HG03460 (cell line): ENCODE data around the gene MATN4.
"Not testable (repeated sequence)": the region's sequence is repeated elsewhere in the genome, so short reads cannot be mapped to it uniquely, and the experiment has no call there.

Experiments used
- ATAC-seq: cut with Tn5 transposase; IDR thresholded peaks from one replicate; pipeline ENCODE4 v1.9.1; 2021; ENCODE audit not compliant: unreplicated experiment

MATN4 gene, protein sequence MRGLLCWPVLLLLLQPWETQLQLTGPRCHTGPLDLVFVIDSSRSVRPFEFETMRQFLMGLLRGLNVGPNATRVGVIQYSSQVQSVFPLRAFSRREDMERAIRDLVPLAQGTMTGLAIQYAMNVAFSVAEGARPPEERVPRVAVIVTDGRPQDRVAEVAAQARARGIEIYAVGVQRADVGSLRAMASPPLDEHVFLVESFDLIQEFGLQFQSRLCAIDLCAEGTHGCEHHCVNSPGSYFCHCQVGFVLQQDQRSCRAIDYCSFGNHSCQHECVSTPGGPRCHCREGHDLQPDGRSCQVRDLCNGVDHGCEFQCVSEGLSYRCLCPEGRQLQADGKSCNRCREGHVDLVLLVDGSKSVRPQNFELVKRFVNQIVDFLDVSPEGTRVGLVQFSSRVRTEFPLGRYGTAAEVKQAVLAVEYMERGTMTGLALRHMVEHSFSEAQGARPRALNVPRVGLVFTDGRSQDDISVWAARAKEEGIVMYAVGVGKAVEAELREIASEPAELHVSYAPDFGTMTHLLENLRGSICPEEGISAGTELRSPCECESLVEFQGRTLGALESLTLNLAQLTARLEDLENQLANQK

DNA sequence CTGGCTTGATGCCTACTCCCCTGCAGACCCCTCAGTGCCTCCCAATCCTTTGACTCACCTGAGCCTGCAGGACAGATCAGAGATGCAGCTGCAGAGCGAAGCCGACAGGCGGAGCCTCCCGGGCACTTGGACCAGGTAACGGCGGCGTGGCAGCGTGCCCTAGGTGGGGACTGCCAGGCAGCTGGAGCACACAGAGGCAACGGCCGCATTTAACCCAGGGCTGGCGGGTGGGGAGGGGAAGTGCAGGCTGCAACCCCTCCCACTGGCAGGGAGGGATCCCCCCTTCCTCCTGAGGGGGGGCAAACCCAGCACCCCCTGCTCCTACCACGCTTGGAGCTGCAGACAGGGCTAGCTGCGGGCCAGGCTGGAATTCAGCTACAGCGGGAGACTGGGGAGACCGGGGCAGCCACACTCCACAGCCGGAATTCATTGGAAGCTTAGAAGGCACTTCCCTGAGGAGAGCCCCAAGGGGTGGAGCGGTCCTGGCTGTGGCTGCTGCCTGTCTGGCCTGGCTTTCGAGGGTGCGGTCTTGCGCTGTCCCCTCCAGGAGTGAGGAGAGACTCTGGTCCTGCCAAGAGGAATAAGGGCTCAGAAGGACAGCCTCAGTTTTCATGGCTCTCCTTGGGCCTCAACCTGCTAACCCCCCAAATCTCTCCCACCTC, at the start of gene MATN4:
MATN4 (minus strand) TSS at position 183 of the 662 bp plus-strand sequence. CDS start 2,717 bp downstream, outside the sequence.
- no peak for ATAC-seq

DNA sequence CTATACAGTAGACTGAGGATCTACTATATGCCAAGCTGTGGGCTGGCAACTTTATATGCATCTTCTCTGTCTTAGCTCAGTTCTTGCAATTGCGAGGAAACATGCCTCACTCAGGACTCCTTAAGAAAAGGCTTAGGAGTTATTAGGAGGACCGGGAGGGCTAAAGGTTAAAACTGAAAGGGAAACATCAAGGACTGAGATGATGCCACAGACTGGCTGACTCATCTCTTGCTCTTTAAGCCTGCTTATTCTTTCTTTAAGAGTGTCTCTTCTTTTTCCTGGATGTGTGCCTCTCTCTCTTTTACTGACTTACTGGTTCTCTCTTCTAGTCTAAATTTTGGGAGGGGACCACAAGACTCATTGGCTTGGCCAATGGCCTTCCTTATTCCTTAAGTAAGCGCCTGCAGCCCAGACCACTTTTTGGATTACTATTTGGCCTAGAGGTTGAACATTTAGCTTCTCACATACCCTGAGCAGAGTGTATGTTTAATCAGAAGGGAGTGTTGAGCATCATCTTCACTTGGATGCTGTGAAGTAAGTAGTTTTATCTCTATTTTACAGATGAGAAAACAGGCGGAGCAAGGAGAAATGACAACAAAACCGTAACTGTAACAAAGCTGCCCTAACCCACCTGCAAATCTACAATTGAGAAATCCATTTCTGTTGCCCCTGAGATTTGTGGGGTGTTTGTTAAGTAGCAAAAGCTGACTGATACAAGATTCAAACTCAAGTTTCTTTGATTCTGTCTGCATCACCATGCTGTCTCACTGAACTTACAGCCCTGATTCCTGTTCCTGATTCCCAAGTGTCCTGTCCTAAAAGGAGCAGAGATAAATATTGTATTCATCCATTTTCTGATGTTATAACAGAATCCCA, 47.3 kb upstream of the MATN4 start:
- no peak for ATAC-seq

DNA sequence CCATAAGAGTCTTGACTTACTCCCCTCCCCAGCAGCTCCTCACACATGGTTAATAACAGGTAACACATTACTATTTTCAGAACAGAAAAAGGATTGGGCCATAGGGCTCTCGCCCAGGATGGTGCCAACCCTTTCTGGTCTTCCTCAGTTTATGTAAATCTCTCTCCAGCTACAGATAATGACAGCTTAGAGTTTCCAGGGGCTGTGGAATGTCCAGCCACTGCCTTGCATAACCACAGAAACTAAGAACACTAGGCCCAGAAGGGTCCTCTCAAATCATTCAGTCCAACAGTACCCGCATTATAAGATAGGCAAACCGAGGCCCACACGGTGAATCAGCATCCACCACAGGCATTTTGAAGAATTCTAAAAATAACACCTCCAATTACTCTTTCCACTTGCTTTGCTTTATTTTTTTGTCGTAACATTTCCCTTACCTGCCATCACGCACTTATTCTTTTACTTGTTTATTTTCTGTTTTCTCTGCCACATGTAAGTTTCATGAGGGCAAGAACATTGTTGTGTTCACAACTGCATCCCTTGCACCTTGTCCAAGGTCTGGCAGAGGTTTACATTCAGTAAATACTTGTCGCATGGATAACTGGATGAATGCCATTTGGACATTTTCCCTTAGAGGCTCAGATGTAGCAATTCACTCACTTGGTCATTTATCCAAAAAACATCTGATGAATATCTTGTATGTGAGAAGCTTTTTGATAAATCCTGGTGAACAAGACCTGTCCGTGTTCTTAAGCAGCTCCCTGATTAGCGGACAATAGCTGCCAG, 46.5 kb upstream of the MATN4 start:
- no peak for ATAC-seq

DNA sequence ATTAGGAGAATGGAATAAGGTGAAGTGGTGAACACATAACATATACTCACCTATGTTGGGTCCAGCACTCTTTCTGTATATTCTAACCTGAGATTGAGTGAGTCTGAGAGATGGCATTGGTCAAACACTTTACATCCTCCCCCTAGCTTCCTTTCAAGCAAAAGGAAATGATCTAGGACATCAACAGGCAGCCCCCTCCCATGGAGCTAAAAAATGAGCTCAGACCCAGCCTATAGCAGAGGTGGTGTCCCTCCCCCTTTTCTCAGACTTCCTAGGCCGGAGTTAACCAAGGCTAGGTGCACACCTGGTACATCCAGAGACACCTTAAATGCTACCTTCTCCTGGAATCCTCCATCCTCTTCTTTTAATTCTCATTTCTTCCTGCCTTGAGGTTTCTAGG, 45.6 kb upstream of the MATN4 start:
- no peak for ATAC-seq

DNA sequence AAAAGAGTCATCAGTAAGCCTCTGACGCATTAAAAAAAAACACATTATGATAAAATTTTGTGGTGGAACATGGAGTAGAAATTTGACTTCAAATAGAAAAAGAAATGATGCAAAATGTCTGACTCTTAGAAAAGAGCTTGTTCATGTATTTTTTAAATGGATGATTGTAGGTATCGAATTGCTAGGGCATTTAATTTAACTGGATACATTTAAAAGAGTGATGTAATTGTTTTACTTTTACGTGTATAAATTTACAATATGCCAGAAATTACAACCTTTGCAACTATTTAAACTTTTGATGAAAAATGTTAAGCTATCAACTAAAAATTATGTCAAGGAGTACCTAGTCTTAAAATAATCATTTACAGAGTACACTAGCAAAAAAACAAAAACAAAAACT, 44.6 kb upstream of the MATN4 start:
- ATAC-seq, result no peak

DNA sequence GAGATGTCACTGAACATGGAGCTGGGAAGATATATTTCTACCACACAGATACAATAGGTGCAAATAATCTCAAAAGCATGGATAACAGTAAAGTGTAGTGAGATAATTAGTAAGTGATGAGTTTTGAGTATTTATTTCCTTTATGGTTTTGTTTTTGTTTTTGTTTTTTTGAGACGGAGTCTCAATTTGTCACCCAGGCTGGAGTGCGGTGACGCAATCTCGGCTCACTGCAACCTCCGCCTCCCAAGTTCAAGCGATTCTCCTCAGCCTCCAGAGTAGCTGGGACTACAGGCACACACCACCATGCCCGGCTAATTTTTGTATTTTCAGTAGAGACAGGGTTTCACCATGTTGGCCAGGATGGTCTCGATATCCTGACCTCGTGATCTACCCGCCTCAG, 42.7 kb upstream of the MATN4 start:
- not testable (repeated sequence) for ATAC-seq

DNA sequence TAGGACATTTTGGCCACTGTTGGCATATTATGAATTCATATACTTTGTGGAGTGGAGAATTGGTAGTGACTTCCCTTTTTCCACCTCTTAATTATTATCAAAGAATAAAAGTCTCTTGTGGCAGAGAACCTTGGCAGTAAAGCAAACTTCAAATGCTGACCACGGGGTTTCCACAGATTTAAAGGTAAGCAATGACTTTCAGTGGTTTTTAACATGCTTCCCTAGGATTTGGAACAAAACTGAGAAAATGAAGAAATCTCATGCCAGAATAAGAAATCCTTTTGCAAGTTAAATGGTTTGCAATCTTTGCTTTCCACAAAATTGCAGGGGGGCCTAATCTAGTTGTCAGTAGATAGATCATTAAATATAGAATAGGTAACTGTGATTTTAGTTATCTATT, 42.1 kb upstream of the MATN4 start:
- ATAC-seq, result no peak

DNA sequence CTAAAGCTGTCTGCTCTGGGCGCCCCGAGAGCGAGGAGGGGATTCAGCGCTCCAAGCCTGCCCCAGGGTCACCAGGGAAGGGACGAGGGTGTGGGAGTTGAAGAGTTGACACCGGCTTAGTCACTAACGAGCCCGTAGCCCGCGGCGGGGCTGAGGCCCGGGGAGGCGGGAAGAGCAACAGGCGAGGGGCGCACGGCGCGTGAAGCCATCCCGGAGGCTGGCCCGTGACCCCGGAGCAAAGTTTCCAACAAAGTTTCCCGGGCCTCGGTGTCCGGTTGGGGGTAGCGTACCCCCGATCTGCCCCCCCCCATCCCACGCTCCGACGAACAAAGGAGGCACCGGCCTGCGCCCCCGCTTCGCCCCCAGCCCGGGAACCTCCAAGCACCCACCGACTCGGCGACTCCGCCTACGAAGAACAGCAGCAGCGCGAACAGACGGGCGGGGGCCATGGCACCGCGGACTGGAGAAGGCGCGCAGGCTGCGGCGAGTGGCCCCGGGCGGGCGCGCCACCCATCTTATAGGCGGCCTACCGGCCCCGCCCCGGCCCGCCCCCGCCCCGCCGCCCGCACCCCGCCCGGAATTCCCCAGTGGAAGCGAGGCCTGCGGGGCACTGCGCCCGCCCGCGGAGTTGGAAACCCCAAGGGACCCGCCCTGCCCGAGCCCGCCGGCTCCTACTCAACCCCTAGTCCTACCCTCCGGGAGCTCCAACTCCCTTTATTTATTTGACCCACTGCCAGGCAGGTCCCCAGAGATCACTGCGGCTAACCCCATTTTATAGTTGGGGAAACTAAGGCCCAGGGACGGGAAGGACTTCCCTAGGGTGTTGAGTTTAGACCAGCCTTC, 40.1 kb upstream of the MATN4 start, which contains the start of gene SDC4:
SDC4 (minus strand) TSS at position 489 of the 843 bp plus-strand sequence; CDS start at position 449, 40 bp downstream.
- ATAC-seq, result no peak

DNA sequence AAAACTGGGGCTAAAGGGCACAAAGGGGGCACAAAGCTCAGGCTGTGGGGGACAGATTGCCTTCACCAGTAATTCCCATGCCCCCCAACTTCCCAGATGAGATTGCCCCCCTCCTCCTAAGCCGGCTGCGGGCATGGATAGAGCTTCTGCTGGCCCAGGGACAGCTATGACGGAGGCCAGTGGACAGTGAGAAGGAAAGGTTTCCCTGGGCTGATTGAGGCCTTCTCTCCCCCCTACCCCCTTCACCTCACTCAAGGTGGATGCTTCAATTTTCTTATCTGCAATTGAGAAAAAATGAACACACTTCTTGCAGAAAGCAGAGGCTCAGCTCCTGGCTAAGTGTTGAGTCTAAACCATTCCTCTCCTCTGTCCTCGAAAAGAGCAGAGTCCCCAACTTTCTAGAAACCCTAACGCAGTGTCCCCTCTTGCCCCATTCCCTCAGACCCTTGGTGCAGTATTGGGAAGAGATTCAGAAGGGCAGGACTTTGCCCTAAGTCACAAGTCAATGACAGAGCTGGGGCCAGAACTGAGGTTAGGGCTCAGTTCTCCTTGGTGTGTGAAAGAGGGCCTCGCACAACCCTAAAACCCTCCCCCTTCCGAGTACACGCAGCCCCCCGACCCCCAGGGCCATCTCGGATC, 39.3 kb upstream of the MATN4 start:
- no peak for ATAC-seq

DNA sequence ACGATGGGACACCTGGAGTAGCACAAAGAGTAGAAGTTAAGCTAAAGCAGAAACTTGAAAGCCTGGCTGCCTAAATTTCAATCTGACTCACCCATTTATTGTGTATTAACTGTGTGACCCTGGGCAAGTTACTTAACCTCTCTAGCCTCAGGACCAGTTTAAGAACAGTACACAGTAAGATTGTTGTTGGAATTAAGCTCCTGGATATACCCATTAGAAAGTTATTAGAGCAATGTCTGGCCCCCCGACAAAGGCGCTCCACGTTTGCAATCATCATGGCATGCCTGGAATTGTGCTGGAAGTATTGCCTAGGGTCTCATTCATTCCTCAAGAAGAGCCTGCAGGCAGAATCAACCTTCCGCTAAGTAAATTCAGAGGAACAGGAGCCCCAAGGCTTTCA, 38.8 kb upstream of the MATN4 start:
- no peak for ATAC-seq

DNA sequence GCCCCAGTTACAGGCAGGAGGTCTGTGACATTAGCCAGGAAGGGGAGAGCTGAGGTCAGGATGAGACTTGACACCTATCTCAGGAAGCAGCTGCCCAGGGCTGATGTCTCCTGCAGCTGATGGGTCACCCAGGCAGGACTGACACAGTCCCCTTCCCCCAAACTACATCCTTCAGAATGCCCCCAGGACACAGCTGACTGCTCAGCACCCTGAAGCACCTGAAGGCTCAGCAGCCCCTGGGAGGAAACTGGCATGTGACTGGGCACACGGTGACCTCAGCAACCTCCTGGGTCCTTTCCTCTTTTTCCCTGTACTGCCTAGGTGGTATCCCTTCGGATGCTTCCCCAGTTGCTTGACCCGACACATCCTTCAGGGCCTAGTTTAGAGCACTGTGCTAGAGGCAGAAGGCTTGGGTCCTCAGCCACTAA, 38.2 kb upstream of the MATN4 start:
- ATAC-seq, result no peak

DNA sequence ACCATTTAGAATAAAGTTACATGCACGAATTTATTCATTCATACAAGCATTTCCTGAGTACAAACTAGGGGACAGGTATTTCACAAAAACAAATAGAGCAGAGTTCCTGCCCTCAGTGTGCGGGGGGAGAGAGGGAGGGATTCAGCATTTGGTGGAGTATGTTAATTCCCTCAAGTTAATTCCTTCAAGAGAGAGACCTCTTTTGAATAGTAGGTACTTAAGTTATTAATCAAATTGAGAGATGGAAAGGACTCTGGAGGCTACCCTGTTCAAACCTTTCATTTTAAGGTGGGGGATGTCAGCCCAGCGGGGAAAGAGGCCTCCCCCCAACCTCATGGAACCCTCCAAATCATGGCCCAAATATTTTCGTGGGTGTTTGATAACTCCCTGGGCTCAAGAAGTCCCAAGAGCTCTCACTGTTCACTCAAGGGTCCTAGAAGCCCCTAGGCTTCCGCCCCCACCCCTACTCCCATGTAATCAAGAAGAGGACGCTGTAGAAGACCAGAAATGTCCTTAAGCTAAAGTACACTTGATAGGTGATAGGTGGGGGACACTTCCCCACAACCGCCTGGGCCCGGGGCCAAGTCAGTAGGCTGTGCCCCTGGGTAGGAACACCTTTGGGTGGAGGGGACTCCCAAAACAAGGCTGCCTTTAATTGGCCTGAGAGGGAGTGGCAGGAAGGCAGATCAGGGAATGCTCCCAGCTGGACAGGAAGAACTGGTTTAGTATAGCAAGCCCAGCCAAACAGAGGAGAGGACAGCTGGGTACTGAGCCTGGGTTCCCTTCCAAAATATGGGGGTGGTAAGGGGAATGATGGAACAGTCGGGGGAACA, 37.2 kb upstream of the MATN4 start:
- no peak for ATAC-seq

DNA sequence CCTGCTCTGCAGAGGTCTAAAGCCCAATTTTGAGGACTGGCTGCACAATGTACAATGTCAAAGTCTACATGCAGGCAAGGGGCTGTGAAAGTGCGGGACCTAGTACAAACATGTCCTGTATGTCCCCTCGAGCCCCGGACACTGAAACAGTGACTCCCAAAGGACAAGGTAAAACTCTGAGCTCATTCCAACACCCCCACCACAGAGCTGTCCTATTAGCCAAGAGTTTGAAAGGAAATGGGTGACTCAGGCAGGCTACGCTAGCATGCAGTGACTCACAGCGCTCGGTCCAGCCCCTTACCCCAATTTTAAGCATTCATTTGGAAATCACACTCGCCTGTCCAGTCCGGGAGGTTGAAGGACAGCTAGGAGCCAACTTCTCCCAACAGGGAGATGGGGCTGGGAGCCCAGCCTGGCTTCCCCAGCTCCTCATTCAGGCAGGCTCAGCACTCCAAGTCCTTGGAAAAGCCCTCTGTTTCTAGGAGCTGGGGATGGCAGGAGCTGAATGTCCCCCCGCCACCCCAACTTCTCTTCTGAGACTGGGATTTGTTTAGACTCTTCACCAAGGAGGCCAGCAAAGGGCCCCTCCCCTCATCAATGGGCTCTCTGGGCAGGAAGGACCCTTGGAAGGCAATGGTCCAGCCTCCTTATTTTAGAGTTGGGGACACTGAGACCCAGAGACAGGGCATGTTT, 36.2 kb upstream of the MATN4 start:
- ATAC-seq, result no peak

DNA sequence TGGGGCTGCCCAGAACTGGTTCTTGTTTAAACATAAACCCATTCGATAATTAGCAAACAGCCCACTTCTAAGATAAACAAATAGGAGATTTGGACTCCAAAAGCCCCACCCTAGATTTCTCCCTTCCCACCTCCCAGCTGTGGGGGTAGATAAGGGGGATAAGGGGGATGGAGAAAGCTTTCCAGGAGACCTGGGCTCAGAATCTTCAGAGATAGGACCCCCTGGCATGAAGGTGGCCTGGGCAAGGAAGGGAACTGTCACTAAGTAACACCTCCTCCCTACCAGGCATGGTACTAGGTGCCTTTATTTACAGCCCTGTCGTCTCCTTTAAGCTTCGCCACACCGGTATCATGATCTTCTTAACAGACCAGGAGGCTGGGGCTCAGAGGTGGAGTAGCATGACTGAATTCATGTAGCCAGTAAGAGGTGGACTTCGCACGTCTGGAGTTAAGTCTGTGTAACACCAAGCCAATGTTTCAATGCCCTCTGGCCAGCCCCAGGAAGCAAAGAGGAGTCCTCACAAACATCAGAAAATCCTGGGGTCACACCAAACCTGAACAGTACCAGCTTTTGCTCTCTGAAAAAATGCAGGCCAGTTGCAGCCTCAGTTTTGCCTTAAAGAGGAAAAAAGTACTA, 35.6 kb upstream of the MATN4 start:
- no peak for ATAC-seq

DNA sequence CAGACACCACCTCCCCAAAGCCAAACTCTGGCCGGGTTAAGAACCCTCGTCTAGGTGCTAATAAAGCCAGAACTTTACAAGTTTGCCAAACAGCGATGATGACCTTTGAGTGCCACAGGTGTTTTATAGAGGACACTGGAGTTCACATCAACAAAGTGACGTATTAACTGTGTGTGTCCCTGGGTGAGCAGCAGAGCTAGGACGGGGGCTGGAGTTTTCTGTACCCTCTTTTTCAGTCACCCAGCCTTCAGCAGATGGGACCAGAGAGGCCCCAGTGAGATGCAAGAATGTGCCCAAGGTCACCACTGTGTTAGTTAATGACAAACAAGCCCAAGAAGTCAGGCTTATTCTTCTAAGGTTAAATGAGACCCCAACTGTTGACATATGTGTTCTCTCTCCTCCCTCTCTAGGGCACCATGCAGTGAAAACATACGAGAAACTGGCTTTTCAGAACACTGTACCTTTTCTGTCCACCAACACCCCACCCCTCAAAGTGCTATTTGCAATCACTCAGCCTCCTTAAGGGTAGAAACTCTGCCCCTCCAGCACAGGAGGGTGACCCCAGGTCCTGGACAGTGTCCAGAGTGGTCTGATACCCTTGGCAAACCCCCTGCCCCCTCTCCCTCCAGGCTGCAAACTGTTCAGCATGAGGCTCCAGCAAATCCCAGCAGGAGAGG, 34.9 kb upstream of the MATN4 start:
- ATAC-seq, result no peak
